ENCODE results near the gene HDLBP.

DNA sequence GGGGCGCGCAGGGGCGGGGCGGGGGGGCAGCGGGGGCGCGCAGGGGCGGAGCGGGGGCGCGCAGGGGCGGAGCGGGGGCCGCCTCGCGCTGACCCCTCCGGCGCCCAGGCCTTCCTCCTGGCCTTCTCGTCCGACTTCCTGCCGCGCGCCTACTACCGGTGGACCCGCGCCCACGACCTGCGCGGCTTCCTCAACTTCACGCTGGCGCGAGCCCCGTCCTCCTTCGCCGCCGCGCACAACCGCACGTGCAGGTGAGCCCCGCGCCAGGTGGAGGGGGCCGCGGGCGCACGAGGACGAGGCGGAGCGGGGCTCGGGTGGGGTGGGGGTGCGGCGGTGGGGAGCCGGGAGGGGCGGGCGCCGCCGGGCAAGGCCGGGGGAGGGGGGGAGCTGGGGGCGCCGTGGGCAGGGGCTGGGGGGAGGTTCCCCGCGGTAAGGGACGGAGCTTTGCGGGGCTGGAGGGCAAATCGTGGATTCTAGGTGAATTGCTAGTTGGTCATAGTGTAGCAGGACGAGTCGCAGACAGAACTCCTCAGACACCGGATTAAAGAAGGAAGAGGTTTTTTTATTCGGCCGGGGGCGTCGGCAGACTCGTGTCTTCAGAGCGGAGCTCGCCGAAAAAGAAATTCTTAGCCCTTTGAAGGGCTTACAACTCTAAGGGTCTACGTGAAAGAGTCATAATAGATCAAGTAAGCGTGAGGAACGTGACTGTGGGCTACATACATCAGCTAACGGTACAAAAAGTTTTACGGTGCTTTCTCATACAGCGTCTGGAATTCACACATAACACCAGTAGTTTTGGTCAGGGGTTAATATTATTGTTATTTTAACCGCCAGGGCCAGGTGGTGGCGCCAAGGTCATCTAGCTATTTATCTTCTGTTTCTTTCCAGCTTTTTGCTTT, 97.1 kb downstream of the HDLBP start:
- no peak for TF ChIP-seq POLR2AphosphoS2 (IDR thresholded peaks at IDR 0.05; ENCODE audit: low read depth, low read length)
- no peak for TF ChIP-seq CBFB (IDR thresholded peaks at IDR 0.05; ENCODE audit: low read depth)
- TF ChIP-seq, protein P1, sequence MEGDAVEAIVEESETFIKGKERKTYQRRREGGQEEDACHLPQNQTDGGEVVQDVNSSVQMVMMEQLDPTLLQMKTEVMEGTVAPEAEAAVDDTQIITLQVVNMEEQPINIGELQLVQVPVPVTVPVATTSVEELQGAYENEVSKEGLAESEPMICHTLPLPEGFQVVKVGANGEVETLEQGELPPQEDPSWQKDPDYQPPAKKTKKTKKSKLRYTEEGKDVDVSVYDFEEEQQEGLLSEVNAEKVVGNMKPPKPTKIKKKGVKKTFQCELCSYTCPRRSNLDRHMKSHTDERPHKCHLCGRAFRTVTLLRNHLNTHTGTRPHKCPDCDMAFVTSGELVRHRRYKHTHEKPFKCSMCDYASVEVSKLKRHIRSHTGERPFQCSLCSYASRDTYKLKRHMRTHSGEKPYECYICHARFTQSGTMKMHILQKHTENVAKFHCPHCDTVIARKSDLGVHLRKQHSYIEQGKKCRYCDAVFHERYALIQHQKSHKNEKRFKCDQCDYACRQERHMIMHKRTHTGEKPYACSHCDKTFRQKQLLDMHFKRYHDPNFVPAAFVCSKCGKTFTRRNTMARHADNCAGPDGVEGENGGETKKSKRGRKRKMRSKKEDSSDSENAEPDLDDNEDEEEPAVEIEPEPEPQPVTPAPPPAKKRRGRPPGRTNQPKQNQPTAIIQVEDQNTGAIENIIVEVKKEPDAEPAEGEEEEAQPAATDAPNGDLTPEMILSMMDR (IDR thresholded peaks at IDR 0.05 in 2 of 3, conservative IDR thresholded peaks at IDR 0.05 in 1 of 3; ENCODE audit: control insufficient read depth in 2 of 3, extremely low read depth in 1 of 3, insufficient read depth in 1 of 3, low read depth in 3 of 3, low read length in 3 of 3), result peak; percentile 26 to 38 (median 32); a peak in 4 of 6 replicates
- TF ChIP-seq CHD1 (IDR thresholded peaks at IDR 0.05; ENCODE audit: low read depth, low read length), result no peak
- TF ChIP-seq TAF1 (IDR thresholded peaks at IDR 0.05; ENCODE audit: borderline replicate concordance, low read depth, low read length), result no peak
- no peak for TF ChIP-seq CEBPB (IDR thresholded peaks at IDR 0.05; ENCODE audit: borderline replicate concordance in 1 of 2, low read depth in 2 of 2, low read length in 2 of 2)
- no peak for TF ChIP-seq STAT3 (IDR thresholded peaks at IDR 0.05; ENCODE audit: low read depth, low read length)
- TF ChIP-seq CBX3 (IDR thresholded peaks at IDR 0.05; ENCODE audit: borderline replicate concordance, low read depth), result no peak
- TF ChIP-seq POLR2A (IDR thresholded peaks at IDR 0.05; ENCODE audit: low read depth, low read length), result no peak
- no peak for TF ChIP-seq ZNF274 (IDR thresholded peaks at IDR 0.05; ENCODE audit: insufficient read depth, insufficient read length)

All from GM12878 (cell line).